K562 (cell line): ENCODE data around the gene COX10. TPM values are rescaled to one million over a fixed set of nuclear protein-coding genes. Genes with fewer than 3 reads are reported as not detected.

Experiments used
- ATAC-seq: fragments of 200-7000 bp; cut with Tn5 transposase; 3 replicates; pipeline ENCODE4 v1.9.1; 2020; ENCODE audit warnings: moderate library complexity
- BruUV-seq: library from RNA; stranded (reverse); fragments of 400-500 nt; replicated peaks from 2 replicates; lab custom pipeline; 2021; lab: Mats Ljungman, UMichigan
- CTCF ChIA-PET: fragments of 300-600 bp; formaldehyde crosslinking; extraction: SDS; loops from one replicate; lab custom pipeline; 2021; ENCODE audit warnings: low intra/inter-chr PET ratio; lab: Yijun Ruan, JAX
- POLR2A ChIA-PET: fragments of 300-600, 350-650 bp; sonication (Branson Sonifier 250); formaldehyde crosslinking; extraction: SDS; loops from one replicate; lab custom pipeline; 2021; ENCODE audit warnings: antibody characterized with exemption, inconsistent platforms; lab: Yijun Ruan, JAX
- DNase-seq, 4 experiments: peaks; one replicate each; pipeline versions ENCODE4 v3.0.0 to v3.0.0-alpha.2; 2011 to 2018; ENCODE audit warnings: low spot score in 3 of 4, mixed read lengths in 3 of 4; ENCODE audit errors: extremely low read depth in 1 of 4
- FAIRE-seq: peaks from 2 replicates; lab custom pipeline; 2011; peaks lifted over from hg19 to GRCh38; lab: Jason Lieb, UNC
- H2AFZ ChIP-seq: 2 replicates; pipeline ENCODE4 v1.6.0; 2011; ENCODE audit warnings: low read depth, low read length, control low read depth, inconsistent platforms
- H3K27ac ChIP-seq: fragments of 200-600 bp; 3 replicates; pipeline ENCODE4 v1.8.0; 2011; ENCODE audit warnings: low read depth, mild to moderate bottlenecking, control low read depth, inconsistent platforms, low read length, moderate library complexity, mixed read lengths; ENCODE audit errors: extremely low read depth
- H3K27me3 ChIP-seq, 2 experiments: fragments of 300-600 bp in 1 of 2; 2 replicates in 1 of 2; 3 replicates in 1 of 2; pipeline versions ENCODE4 v1.6.0 to v1.8.0; 2011; ENCODE audit warnings: inconsistent platforms in 2 of 2, low read length in 2 of 2, mild to moderate bottlenecking in 1 of 2, mixed read lengths in 1 of 2, moderate library complexity in 1 of 2; ENCODE audit not compliant: control insufficient read depth in 2 of 2, insufficient read depth in 2 of 2
- H3K36me3 ChIP-seq: fragments of 300-600 bp; 3 replicates; pipeline ENCODE4 v1.8.0; 2011; ENCODE audit warnings: mild to moderate bottlenecking, low read length, inconsistent platforms; ENCODE audit not compliant: control insufficient read depth, insufficient read depth
- H3K4me1 ChIP-seq, 2 experiments: fragments of 200-600 bp in 1 of 2; replicated peaks in 1 of 2; 2 replicates in 1 of 2; 3 replicates in 1 of 2; pipeline versions ENCODE4 v1.5.1 to v1.8.0; 2011; ENCODE audit warnings: inconsistent platforms in 2 of 2, low read length in 2 of 2, mild to moderate bottlenecking in 1 of 2, mixed read lengths in 1 of 2, moderate library complexity in 1 of 2; ENCODE audit not compliant: control insufficient read depth in 2 of 2, insufficient read depth in 2 of 2
- H3K4me2 ChIP-seq: 2 replicates; pipeline ENCODE4 v1.6.1; 2011; ENCODE audit warnings: low read length, control low read depth, inconsistent platforms, mixed read lengths; ENCODE audit not compliant: insufficient read depth
- H3K4me3 ChIP-seq: fragments of 200-600 bp; sonication (generic), shearing (Covaris generic); 2 replicates; pipeline ENCODE4 v1.5.1; 2016; ENCODE audit warnings: control low read depth, inconsistent platforms
- H3K79me2 ChIP-seq: fragments of 200-600 bp; 3 replicates; pipeline ENCODE4 v1.8.0; 2011; ENCODE audit warnings: low read length, inconsistent platforms; ENCODE audit not compliant: control insufficient read depth, insufficient read depth
- H3K9ac ChIP-seq, 2 experiments: 2 replicates each; pipeline versions ENCODE4 v1.6.0 to v1.6.1; 2011; ENCODE audit warnings: low read depth in 2 of 2, low read length in 2 of 2, control low read depth in 1 of 2, inconsistent platforms in 1 of 2, mild to moderate bottlenecking in 1 of 2, mixed read lengths in 1 of 2; ENCODE audit not compliant: insufficient read depth in 1 of 2
- H3K9me1 ChIP-seq: one replicate; pipeline ENCODE4 v1.6.0; 2011; ENCODE audit warnings: inconsistent platforms, mild to moderate bottlenecking, low read length, moderate library complexity; ENCODE audit not compliant: control insufficient read depth, insufficient read depth
- H3K9me3 ChIP-seq: replicated peaks from 2 replicates; pipeline ENCODE4 v1.5.1; 2011; ENCODE audit warnings: low read depth, low read length, inconsistent platforms; ENCODE audit not compliant: control insufficient read depth, insufficient read depth
- H4K20me1 ChIP-seq: replicated peaks from 2 replicates; pipeline ENCODE4 v1.6.1; 2011; ENCODE audit warnings: low read length, inconsistent platforms, mixed read lengths; ENCODE audit not compliant: control insufficient read depth, insufficient read depth
- DDX20 ChIP-seq: fragments of 450-650 bp; IDR thresholded peaks from 2 replicates; pipeline ENCODE4 v1.6.1; 2016; ENCODE audit warnings: missing genetic modification characterization, low read depth, mild to moderate bottlenecking, missing compliant biosample characterization, moderate library complexity
- PCBP1 ChIP-seq: fragments of 200-400 bp; formaldehyde crosslinking; IDR thresholded peaks from 2 replicates; pipeline ENCODE4 v1.6.1; 2018; ENCODE audit warnings: mild to moderate bottlenecking, low read depth, low read length; ENCODE audit not compliant: poor library complexity, severe bottlenecking
- POLR2G ChIP-seq: fragments of 200-400 bp; formaldehyde crosslinking; IDR thresholded peaks from 2 replicates; pipeline ENCODE4 v1.6.1; 2017; ENCODE audit warnings: low read depth, mild to moderate bottlenecking, antibody characterized with exemption, low read length, moderate library complexity
- U2AF2 ChIP-seq: fragments of 200-400 bp; formaldehyde crosslinking; optimal IDR thresholded peaks from 2 replicates; pipeline ENCODE3; 2017; ENCODE audit warnings: low read depth, mild to moderate bottlenecking, low read length
- ZNF785 ChIP-seq: fragments of 250-450 bp; sonication (Bioruptor Pico); IDR thresholded peaks from 2 replicates; pipeline ENCODE4 v1.4.0; 2020; ENCODE audit warnings: mild to moderate bottlenecking
- WGBS: fragments of 100-300 bp; shearing (Covaris generic); methylation state at CpG from one replicate; pipeline ENCODE4 v1.1.6; 2016; ENCODE audit warnings: low coverage, mixed read lengths; ENCODE audit not compliant: insufficient coverage; ENCODE audit errors: missing lambda C conversion rate; 5-methylcytosine and 5-hydroxymethylcytosine counted together
- in situ Hi-C: fragments of 300-500 bp; cut with MboI; formaldehyde crosslinking; loops from 4 replicates; pipeline ENCODE4 v1.15.0; 2018; ENCODE audit warnings: inconsistent platforms, mixed read lengths
- intact Hi-C: fragments of 100-400 bp; cut with micrococcal nuclease; formaldehyde crosslinking; loops from 2 replicates; pipeline ENCODE4 v1.14.2; 2022
- polyA plus RNA-seq, 8 experiments: library from polyadenylated mRNA; depleted of rRNA in 4 of 8; stranded (reverse) in 5 of 8; unstranded in 3 of 8; fragments of >200 nt; fragmentation: Nextera tagmentation in 2 of 8; fragmentation: Illumina TruSeq in 1 of 8; extraction: Ambion mirVana in 2 of 8; extraction: Trizol in 1 of 8; gene quantifications; 2 replicates each; pipeline versions ENCODE4 v1.2.1 to v1.2.3, GENCODE V29; 2011 to 2014; ENCODE audit warnings: inconsistent platforms in 1 of 8, missing spikeins in 1 of 8
- total RNA-seq, 7 experiments: library from RNA; depleted of rRNA in 6 of 7; stranded (reverse); fragments of >200 nt in 6 of 7; fragmentation: Illumina TruSeq in 2 of 7; extraction: Trizol in 2 of 7; gene quantifications; 2 replicates each; pipeline versions ENCODE4 v1.2.1 to v1.2.3, GENCODE V29; 2011 to 2021; ENCODE audit warnings: low replicate concordance in 1 of 7
- TF ChIP-seq, protein P1 (sequence below): fragments of 450-650 bp; IDR thresholded peaks from 2 replicates; pipeline ENCODE4 v1.6.1; 2018; ENCODE audit not compliant: partially characterized antibody
- TF ChIP-seq, protein P2 (sequence below): fragments of 200-400 bp; formaldehyde crosslinking; IDR thresholded peaks from 2 replicates; pipeline ENCODE4 v1.6.1; 2017; ENCODE audit warnings: mild to moderate bottlenecking, low read depth, low read length, moderate library complexity

COX10 gene
- total and polyA plus RNA-seq, 9 of the 15 experiments (the other 6 are each of a cell fraction or from before 2014, with no cell fraction given) = 10.3 to 26.4 (median 17.8) TPM

DNA sequence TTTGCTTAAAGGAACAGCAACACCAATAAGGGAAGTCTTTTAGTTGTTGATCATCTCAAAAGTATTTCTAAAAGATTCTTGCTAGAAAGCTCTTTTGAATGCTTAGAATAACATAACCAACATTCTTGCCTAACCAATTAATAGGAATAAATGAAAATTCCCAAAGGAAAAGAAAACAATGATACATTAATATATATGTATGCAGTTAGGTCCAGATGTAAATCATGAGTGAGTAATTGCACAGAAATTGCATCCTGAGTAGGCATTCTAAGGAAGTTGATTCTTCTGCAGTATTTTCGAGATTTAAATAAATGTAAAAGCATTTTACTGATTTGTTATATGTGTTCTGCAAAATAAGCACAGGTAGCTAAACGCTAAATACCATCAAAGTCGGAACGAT lies 22.1 kb downstream of the COX10 start:
- no peaks in the 10 kb centered on the region for H3K9me1 ChIP-seq
- ChIA-PET POLR2A (no interaction called here), CTCF (no interaction called here)
- ATAC-seq (no peak), DNase-seq (no peak), FAIRE-seq (no peak)
- H3K27ac ChIP-seq = no peak overlapping the region
- no peak overlapping the region for H2AFZ ChIP-seq
- H3K4me1 ChIP-seq = no peaks in the 10 kb centered on the region
- no TSS peak for BruUV-seq
- H3K79me2 ChIP-seq = peaks cover 47% of the 10 kb centered on the region
- no peak overlapping the region for H3K9ac ChIP-seq
- no peaks in the 10 kb centered on the region for H3K9me3 ChIP-seq
- intact Hi-C loops (no loop called here), in situ Hi-C loops (no loop called here)
- H3K27me3 ChIP-seq = no peaks in the 10 kb centered on the region
- H3K36me3 ChIP-seq = peaks cover 5% of the 10 kb centered on the region; the same call in 2 of the 3 replicates
- 98% methylated on average over 4 of the region's 4 CpGs for WGBS
- no peak for TF ChIP-seq DDX20 (tag)
- H4K20me1 ChIP-seq = 0 out of 2 replicates have a peak, but pooled peaks cover 3% of the 10 kb centered on the region
- no peak overlapping the region for H3K4me2 ChIP-seq
- no peak overlapping the region for H3K4me3 ChIP-seq

DNA sequence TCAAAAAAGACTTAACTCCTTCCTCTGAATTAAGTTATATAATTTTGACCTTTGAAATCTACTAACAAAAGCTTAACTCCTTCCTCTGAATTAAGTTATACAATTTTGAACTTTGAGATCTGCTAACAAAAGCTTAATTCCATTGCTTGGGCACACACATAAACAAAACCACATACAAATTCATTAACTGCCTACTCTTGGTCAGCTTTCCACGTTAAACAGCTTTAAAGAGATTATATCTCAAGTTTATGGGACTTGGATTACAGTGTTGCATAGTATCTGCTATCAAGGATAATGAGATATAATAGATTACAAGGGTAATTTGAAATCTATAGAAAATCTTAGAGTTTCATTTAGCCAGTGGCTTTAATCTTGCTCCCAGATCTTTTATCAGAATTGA lies 23.5 kb downstream of the COX10 start:
- POLR2A ChIA-PET = interaction anchor here (1.0 to 1.2 kb wide), 2 partner anchors 10 to 18 kb away, joined by 3 read pairs; no protein-coding TSS in a partner anchor
- 13% methylated on average over 1 of the region's 1 CpG for WGBS
- CTCF ChIA-PET = no interaction called here
- no peak for DNase-seq
- Histone ChIP-seq H3K36me3 (peaks cover 1% of the 10 kb centered on the region; the same call in 2 of the 3 replicates), H4K20me1 (0 out of 2 replicates have a peak, but pooled peaks cover 3% of the 10 kb centered on the region), H3K4me1 (no peaks in the 10 kb centered on the region), H3K27me3 (no peaks in the 10 kb centered on the region), H3K9me1 (no peaks in the 10 kb centered on the region), H3K4me2 (no peak overlapping the region), H3K9ac (no peak overlapping the region), H3K9me3 (no peaks in the 10 kb centered on the region), H3K4me3 (no peak overlapping the region), H3K79me2 (peaks cover 43% of the 10 kb centered on the region), H3K27ac (no peak overlapping the region), H2AFZ (no peak overlapping the region)
- BruUV-seq = no TSS peak
- TF ChIP-seq POLR2G = no peak
- TF ChIP-seq ZNF785 (CRISPR knock-in tag) = no peak
- TF ChIP-seq, protein P1, sequence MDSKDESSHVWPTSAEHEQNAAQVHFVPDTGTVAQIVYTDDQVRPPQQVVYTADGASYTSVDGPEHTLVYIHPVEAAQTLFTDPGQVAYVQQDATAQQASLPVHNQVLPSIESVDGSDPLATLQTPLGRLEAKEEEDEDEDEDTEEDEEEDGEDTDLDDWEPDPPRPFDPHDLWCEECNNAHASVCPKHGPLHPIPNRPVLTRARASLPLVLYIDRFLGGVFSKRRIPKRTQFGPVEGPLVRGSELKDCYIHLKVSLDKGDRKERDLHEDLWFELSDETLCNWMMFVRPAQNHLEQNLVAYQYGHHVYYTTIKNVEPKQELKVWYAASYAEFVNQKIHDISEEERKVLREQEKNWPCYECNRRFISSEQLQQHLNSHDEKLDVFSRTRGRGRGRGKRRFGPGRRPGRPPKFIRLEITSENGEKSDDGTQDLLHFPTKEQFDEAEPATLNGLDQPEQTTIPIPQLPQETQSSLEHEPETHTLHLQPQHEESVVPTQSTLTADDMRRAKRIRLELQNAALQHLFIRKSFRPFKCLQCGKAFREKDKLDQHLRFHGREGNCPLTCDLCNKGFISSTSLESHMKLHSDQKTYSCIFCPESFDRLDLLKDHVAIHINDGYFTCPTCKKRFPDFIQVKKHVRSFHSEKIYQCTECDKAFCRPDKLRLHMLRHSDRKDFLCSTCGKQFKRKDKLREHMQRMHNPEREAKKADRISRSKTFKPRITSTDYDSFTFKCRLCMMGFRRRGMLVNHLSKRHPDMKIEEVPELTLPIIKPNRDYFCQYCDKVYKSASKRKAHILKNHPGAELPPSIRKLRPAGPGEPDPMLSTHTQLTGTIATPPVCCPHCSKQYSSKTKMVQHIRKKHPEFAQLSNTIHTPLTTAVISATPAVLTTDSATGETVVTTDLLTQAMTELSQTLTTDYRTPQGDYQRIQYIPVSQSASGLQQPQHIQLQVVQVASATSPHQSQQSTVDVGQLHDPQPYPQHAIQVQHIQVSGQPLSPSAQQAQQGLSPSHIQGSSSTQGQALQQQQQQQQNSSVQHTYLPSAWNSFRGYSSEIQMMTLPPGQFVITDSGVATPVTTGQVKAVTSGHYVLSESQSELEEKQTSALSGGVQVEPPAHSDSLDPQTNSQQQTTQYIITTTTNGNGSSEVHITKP = no peak
- TF ChIP-seq PCBP1 = no peak
- no peak for TF ChIP-seq U2AF2
- TF ChIP-seq, protein P2, sequence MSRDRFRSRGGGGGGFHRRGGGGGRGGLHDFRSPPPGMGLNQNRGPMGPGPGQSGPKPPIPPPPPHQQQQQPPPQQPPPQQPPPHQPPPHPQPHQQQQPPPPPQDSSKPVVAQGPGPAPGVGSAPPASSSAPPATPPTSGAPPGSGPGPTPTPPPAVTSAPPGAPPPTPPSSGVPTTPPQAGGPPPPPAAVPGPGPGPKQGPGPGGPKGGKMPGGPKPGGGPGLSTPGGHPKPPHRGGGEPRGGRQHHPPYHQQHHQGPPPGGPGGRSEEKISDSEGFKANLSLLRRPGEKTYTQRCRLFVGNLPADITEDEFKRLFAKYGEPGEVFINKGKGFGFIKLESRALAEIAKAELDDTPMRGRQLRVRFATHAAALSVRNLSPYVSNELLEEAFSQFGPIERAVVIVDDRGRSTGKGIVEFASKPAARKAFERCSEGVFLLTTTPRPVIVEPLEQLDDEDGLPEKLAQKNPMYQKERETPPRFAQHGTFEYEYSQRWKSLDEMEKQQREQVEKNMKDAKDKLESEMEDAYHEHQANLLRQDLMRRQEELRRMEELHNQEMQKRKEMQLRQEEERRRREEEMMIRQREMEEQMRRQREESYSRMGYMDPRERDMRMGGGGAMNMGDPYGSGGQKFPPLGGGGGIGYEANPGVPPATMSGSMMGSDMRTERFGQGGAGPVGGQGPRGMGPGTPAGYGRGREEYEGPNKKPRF = no peak
- no peak for ATAC-seq
- in situ Hi-C loops (no loop called here), intact Hi-C loops (no loop called here)
- no peak for FAIRE-seq
